Umbilical cord (tissue), 2 donors: ENCODE data around the gene SDSL. TPM values are rescaled to one million over a fixed set of nuclear protein-coding genes. Genes with fewer than 3 reads are reported as not detected.

Source experiments
- DNase-seq: peaks from one replicate; pipeline ENCODE4 v3.0.0-alpha.2; 2015; ENCODE audit warnings: low spot score
- total RNA-seq: library from RNA; depleted of rRNA; stranded (reverse); fragments of >200 nt; gene quantifications from one replicate; pipeline ENCODE4 v1.2.3, GENCODE V29; 2014; ENCODE audit warnings: low replicate concordance; ENCODE audit not compliant: insufficient read depth

SDSL gene
- total RNA-seq, 1 donor from 2014 or later, result 3.6 TPM

- DNase-seq, result no peak
Measured at GRCh38 chr12:113467502-113468364, 45.6 kb downstream of the SDSL start.

GRCh38 chr12:113468365-113469223 lies 46.4 kb downstream of the SDSL start:
- DNase-seq, result no peak

DNA sequence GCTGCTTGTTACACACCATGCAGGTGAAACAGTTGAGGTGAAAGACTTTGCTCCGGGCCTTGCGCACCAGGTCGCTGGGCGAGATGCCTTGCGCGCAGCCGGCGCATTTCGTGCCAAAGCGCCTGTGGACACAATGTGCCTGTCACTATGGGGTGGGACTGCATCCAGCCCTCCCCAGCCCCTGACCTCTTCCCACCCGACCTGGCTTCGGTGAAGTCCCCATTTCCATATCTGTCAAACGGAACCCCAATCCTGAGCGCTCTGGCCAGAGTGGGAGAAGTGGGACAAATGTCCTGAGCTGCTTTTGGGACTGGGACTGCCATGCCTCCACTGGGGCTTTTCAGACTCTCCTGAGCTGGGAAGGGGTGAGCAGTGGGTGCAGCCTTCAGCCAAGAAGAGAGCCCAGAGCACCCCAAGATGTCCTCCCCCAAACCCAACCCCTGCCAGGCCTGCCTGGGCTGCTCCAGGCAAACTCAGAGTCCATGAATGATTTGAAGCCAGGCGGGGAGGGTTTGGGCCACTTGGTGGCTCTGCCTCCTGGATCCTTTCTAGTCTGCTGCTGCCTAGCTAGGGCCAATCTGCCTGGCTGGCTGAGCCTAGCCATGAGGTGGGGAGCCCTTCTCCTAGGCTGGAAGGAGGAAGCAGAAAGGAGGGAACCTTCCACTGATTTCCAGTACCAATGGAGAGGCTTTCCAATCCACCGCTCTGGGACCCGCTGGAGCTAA lies 47.2 kb downstream of the SDSL start:
- no peak for DNase-seq

GRCh38 chr12:113469949-113470743 lies 48.0 kb downstream of the SDSL start:
- DNase-seq, result no peak

- DNase-seq, result no peak
Measured at GRCh38 chr12:113470871-113471618, 48.9 kb downstream of the SDSL start.

GRCh38 chr12:113471619-113472171 lies 49.5 kb downstream of the SDSL start, which contains the start of gene LHX5:
TSS of gene LHX5 (minus strand) at chr12:113471871. CDS start at chr12:113471498, 373 bp downstream.
- DNase-seq, result no peak

DNA sequence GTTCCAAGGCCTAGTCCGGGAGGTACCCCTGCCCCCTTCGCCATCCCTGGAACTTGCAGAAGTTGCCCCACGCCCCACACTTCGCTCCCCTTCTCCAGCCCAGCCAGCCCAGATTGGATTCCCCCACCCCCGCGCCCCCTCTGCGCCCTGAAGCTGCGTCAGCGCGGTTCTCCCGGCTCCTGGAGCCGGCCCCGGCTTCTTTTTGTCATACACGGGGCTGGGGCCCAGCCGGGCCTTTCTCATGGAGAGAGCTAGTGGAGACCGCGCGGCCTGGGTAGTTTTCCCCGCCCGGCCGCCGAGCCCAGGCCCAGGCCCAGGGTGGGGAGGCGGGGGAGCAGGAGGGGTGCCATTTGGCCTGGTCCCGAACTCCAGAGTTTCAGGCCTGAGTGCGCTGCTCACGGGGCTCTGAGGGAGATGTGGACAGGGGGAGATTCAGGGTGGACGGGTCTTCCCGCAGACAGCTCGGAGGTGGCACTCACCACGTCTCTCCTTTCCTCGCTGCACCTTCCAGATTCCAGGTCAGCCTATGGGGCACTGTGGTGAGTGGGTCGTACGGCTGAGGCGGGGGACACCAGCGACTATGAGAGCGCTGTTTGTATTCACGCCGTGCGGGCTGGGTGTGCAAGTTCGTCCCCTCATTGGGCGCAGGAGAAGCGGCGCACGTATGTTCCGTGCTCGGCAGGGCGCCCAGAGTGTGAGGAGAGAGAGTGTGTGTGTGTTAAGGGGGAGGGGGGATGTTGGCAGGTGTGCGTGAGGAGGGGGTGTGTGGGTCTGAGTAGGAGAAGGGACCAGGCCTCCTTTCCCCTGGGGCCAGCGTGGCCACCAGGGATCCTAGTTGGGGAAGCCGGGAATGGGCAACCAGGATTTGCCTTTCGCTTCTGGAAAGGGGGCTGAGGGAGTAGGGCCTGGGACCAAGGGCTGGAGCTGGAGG lies 50.3 kb downstream of the SDSL start:
- no peak for DNase-seq

GRCh38 chr12:113473400-113473799 lies 51.2 kb downstream of the SDSL start:
- DNase-seq, result no peak

DNA sequence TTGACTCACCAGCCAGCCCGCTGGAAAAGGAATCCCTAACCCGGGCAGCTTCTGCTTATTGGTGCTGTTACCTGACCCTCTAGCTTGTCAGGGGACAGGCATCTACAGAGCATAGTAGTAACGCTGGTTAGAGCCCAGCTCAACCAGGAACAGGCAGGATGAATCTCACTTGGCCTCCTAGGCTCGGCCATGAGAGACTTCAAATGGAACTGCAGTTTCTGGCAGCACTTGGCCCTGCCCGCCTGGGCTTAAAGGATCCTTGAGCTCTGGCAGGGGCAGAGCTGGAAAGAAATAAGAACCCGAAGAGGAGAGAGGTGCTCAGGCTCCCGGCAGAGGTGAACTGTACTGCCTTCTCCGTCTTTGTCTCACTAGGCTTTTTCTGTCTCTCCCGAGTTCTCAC lies 51.8 kb downstream of the SDSL start:
- DNase-seq, result no peak

GRCh38 chr12:113474635-113475436 lies 52.7 kb downstream of the SDSL start:
- DNase-seq, result no peak

DNA sequence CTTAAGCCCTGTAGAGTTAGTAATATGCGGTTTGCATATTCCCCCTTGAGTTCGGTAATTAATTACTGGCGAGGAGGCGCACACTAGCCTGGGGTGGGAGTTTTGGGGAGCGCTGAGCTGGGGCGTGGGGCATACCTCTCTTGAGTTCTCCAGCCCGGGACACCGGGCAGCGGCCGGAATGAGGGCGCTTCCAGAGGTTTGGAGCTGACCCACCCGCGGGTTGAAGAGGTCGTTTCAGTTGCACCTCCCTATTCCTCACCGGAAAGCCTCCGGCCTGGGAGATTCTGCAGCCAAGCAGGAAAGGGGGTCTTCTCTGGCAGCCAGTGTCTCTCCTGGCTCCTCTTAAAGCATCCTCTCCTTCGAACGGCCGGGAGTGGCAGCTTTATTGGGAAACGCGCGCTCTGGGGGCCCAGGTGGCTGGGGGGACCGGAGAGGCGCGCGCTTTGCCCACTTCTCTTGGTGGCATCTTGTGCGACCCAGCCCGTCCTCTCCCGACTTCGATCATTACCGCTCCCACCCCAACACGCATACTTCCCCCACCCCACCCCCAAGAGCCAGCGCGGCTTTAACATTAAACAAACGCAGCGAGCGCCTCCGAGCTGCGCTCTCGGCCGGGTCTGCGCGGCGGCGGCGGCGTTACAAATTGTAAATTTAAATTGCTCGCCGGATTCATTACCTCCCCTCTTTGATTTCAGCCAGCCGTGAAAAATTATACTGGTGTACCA lies 53.4 kb downstream of the SDSL start:
- DNase-seq, result no peak

DNA sequence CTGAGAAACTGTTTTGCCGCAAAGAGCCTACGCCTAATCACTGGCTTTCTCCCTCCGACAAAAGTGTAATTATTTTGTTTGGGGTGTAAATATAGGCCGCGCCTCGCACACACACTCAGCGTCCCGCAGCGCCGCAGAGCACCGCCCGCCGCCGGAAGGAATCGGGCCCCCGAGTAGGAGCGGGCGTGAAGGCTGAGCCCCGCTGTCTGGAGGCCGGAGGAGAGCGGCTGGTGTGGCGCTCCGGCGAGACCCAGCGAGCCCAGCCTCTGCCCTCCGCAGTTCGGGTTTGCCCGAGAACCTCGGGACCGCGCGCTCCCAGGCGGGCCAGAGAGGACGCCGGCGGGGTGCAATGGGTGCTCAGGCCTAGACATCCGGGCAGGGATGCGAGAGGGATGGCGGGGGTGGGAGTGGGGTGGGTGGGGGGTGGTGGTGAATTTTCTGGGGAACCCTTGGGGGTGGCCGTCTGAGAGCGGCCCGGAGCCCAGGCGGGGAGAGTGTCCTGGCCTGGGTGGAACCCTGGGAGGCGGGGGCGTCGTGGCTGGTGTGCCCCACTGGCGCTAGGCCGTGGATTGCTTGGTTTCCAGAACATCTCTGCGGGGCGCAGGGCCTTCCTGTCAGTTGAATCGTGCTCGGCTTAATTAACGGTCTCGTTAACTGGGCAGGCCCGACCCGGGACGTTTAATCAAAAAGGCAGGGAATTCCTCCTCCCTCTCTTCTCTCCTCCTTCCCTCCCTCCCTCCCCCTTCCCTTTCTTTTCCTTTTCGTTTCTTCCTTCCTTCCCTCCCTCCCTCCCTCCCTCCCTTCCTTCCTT lies 54.2 kb downstream of the SDSL start:
- DNase-seq, result no peak

DNA sequence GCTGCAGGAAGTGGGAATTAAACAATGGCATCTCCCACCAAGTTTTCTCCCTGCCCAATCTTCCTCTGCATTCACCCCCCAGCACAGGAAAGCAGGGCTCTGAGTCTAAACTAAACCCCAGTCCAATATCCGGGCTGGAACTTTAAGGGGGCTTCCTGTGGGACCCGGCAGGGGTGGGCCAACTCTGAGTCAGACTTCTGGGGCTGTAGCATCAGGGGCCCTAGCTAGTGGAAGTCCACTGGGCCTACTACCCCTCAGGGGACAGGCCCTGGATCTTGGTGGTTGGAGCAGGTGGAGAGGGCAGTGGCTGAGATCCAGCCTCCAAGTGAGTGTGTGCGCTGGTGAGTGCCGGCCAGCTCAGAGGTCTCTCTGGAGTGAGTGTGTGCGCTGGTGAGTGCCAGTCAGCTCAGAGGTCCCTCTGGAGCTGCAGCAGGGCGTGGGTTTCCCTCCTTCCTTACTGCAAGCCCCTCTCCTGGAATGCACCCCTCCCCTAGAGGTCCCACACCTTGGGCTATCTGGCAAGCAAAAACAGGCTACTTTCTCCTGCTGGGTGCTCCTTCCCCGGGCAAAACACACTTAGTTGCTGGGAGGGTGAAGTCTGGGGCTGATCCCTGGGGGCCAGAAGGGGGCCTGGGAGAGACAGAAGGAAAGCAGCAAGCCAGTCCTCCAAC lies 55.1 kb downstream of the SDSL start:
- DNase-seq, result no peak

GRCh38 chr12:113477842-113478215 lies 55.6 kb downstream of the SDSL start:
- DNase-seq, result no peak

- DNase-seq, result no peak
Measured at GRCh38 chr12:113478351-113479011, 56.3 kb downstream of the SDSL start.
